ENCODE measurements around the gene MAS1L. TPM values are rescaled to one million over a fixed set of nuclear protein-coding genes. Genes with fewer than 3 reads are reported as not detected.

The MAS1L gene
- total RNA-seq, 3 donors from 2014 or later = 0.48 TPM; not detected in 2

DNA sequence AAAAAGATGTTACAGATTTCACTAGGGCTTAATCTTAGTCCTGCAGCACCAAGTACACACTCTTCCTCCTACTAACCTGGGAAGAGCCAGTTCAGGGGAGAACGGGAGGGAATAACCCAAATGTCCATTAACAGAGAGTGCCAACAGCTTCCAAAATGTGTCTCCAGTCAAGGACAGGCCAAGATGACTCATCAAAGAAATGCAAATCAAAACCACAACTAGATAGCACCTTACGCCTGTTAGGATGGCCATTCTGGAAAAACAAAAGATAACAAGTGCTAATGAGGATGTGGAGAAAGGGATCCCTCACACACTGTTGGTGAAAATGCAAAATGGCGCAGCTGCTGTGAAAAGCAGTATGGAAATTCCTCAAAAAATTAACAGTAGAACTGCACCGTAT lies 3.8 kb upstream of the MAS1L start:
- no peak for DNase-seq (ENCODE audit: low spot score in 2 of 2)
- H3K27me3 ChIP-seq = no peaks in the 10 kb centered on the region
- intact Hi-C loops (cut with DNase I; ENCODE audit: low total_unique reads) = loop anchor here (2.0 kb wide), 1 partner anchor 31 kb away; no protein-coding TSS in a partner anchor

DNA sequence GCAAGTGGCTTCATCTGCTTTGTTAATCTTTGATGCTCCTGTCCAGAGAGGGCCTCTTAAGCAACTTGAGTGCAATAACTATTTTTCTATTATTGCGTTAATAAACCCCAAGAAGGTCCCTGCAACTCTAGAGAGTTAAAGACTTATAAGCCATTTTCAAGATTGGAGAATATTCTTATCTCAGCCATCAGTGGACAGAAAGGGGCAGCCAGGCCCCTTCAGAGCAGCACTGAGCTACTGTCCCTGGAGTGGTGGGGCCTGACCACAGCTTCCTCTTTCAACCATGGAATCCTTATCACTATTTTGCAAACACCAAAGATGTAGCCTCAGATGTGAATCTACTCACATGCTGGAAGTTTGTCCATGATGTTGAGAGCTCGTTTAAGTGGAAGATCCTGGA lies 2.8 kb upstream of the MAS1L start:
- no peak overlapping the region for H3K27ac ChIP-seq
- DNase-seq (ENCODE audit: low spot score in 2 of 2) = no peak
- H3K9me3 ChIP-seq = no peaks in the 10 kb centered on the region
- no peak for TF ChIP-seq POLR2A (IDR thresholded peaks at IDR 0.05)
- TF ChIP-seq, protein P1, sequence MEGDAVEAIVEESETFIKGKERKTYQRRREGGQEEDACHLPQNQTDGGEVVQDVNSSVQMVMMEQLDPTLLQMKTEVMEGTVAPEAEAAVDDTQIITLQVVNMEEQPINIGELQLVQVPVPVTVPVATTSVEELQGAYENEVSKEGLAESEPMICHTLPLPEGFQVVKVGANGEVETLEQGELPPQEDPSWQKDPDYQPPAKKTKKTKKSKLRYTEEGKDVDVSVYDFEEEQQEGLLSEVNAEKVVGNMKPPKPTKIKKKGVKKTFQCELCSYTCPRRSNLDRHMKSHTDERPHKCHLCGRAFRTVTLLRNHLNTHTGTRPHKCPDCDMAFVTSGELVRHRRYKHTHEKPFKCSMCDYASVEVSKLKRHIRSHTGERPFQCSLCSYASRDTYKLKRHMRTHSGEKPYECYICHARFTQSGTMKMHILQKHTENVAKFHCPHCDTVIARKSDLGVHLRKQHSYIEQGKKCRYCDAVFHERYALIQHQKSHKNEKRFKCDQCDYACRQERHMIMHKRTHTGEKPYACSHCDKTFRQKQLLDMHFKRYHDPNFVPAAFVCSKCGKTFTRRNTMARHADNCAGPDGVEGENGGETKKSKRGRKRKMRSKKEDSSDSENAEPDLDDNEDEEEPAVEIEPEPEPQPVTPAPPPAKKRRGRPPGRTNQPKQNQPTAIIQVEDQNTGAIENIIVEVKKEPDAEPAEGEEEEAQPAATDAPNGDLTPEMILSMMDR (IDR thresholded peaks at IDR 0.05) = no peak
- no peak for TF ChIP-seq POLR2AphosphoS5 (IDR thresholded peaks at IDR 0.05)
- H3K4me3 ChIP-seq = no peak overlapping the region
- no peaks in the 10 kb centered on the region for H3K4me1 ChIP-seq
- intact Hi-C loops (cut with DNase I; ENCODE audit: low total_unique reads) = loop anchor here (2.0 kb wide), 1 partner anchor 32 kb away; no protein-coding TSS in a partner anchor
- H3K36me3 ChIP-seq = no peaks in the 10 kb centered on the region
- no peaks in the 10 kb centered on the region for H3K27me3 ChIP-seq

More for the DNA sequence above, 3.8 kb upstream of the MAS1L start:
- TF ChIP-seq POLR2A (IDR thresholded peaks at IDR 0.05) (no peak), POLR2AphosphoS5 (IDR thresholded peaks at IDR 0.05) (no peak)
- TF ChIP-seq, protein P1 (IDR thresholded peaks at IDR 0.05) = no peak
- H3K36me3 ChIP-seq = no peaks in the 10 kb centered on the region
- no peak overlapping the region for H3K4me3 ChIP-seq
- no peaks in the 10 kb centered on the region for H3K9me3 ChIP-seq
- H3K4me1 ChIP-seq = no peaks in the 10 kb centered on the region
- H3K27ac ChIP-seq = no peak overlapping the region

DNA sequence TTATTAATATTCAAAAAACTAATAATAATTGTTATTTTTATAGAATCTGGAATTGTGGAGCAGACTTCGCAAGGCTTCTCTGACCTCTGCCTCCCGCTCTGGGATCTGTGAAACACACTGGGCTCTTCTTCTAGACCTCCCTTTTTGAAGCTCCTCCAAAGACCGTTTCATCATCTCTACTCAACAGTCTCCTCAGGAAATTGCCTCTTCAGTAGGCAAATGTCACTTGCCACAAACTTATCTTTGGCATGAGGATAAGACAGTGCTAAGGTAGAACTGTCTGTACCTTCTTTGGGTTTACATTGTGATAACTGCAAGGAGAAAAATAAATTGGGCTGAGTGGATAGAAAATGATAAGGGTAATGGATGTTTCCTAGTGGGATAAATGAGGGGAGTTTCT lies 2.3 kb upstream of the MAS1L start:
- intact Hi-C loops (cut with DNase I; ENCODE audit: low total_unique reads) = loop anchor here (2.0 kb wide), 1 partner anchor 33 kb away; no protein-coding TSS in a partner anchor
- no peak overlapping the region for H3K4me3 ChIP-seq
- DNase-seq (ENCODE audit: low spot score in 2 of 2) = no peak
- TF ChIP-seq POLR2AphosphoS5 (IDR thresholded peaks at IDR 0.05) (no peak), POLR2A (IDR thresholded peaks at IDR 0.05) (no peak)
- TF ChIP-seq, protein P1 (IDR thresholded peaks at IDR 0.05) = no peak
- H3K27ac ChIP-seq = no peak overlapping the region
- no peaks in the 10 kb centered on the region for H3K9me3 ChIP-seq
- no peaks in the 10 kb centered on the region for H3K36me3 ChIP-seq
- H3K27me3 ChIP-seq = no peaks in the 10 kb centered on the region
- H3K4me1 ChIP-seq = no peaks in the 10 kb centered on the region

DNA sequence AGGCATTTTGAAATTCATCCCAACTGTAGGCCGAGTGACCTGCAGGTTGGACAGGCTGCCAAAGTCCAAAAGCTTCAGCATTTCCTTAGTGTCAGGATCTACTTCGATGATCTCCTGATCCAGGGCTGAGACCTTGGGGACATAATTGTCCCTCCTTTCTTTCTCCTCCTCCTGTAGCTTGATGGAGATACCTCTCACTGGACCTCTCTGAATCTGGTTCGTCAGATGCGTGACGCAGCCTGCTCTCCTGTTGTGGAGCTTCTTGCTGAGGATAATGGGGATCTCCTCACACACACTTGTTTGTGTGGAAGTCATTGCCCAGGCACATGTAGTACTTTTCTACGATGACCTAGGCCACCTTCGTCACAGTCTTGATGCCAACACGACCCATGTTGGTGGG lies 1.5 kb upstream of the MAS1L start:
- intact Hi-C loops (cut with DNase I; ENCODE audit: low total_unique reads) = no loop called here
- DNase-seq (ENCODE audit: low spot score in 2 of 2) = no peak

DNA sequence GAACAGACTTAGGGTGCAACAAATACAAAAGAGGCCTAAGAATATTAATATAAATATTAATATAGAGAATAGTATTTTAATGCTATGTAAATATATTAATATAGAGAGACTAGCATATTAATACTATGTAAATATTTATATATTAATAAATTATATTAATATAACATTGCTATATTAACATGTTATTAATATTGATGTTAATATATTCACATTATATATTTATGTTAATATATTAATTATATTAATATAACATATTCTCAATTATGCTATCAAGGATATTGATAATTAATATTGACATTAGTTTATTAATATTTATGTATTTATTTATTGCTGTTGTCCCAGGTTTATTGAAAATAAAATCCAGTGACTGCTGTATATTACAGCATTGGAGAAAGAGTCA lies 1.1 kb upstream of the MAS1L start:
- TF ChIP-seq POLR2A (IDR thresholded peaks at IDR 0.05) (no peak), POLR2AphosphoS5 (IDR thresholded peaks at IDR 0.05) (no peak)
- TF ChIP-seq, protein P1 (IDR thresholded peaks at IDR 0.05) = no peak
- Histone ChIP-seq H3K4me3 (no peak overlapping the region), H3K27me3 (no peaks in the 10 kb centered on the region), H3K9me3 (no peaks in the 10 kb centered on the region), H3K27ac (no peak overlapping the region), H3K4me1 (no peaks in the 10 kb centered on the region), H3K36me3 (no peaks in the 10 kb centered on the region)
- intact Hi-C loops (cut with DNase I; ENCODE audit: low total_unique reads) = no loop called here
- DNase-seq (ENCODE audit: low spot score in 2 of 2) = no peak

More for the DNA sequence above, 1.5 kb upstream of the MAS1L start:
- Histone ChIP-seq H3K9me3 (no peaks in the 10 kb centered on the region), H3K36me3 (no peaks in the 10 kb centered on the region), H3K4me1 (no peaks in the 10 kb centered on the region), H3K27me3 (no peaks in the 10 kb centered on the region), H3K4me3 (no peak overlapping the region), H3K27ac (no peak overlapping the region)
- TF ChIP-seq, protein P1 (IDR thresholded peaks at IDR 0.05) = no peak

Measured in breast epithelium (tissue), 4 donors.